GM21423 (cell line): Measurements from ENCODE around the gene TMEM43.

Source experiments
- ATAC-seq: cut with Tn5 transposase; IDR thresholded peaks from one replicate; pipeline ENCODE4 v1.9.1; 2021; ENCODE audit warnings: mild to moderate bottlenecking, moderate library complexity; ENCODE audit not compliant: unreplicated experiment

Gene TMEM43

GRCh38 chr3:14150491-14151230 is 25.8 kb downstream of the TMEM43 start:
- no peak for ATAC-seq

- ATAC-seq, result no peak
These were observed 26.7 kb downstream of the TMEM43 start for GRCh38 chr3:14151471-14152083.

GRCh38 chr3:14152233-14152962 is 27.5 kb downstream of the TMEM43 start:
- ATAC-seq, result no peak

- no peak for ATAC-seq
These were observed 28.1 kb downstream of the TMEM43 start for GRCh38 chr3:14152963-14153355.

- ATAC-seq, result no peak
These were observed 28.8 kb downstream of the TMEM43 start for GRCh38 chr3:14153663-14154062.

GRCh38 chr3:14154276-14154675 is 29.4 kb downstream of the TMEM43 start:
- ATAC-seq, result no peak

GRCh38 chr3:14154895-14155440 is 30.1 kb downstream of the TMEM43 start:
- ATAC-seq, result no peak

GRCh38 chr3:14156201-14156600 is 31.3 kb downstream of the TMEM43 start:
- ATAC-seq, result no peak

GRCh38 chr3:14156843-14157561 is 32.1 kb downstream of the TMEM43 start:
- no peak for ATAC-seq

- ATAC-seq, result no peak
These were observed 33.1 kb downstream of the TMEM43 start for GRCh38 chr3:14157951-14158350.

GRCh38 chr3:14158370-14158769 is 33.5 kb downstream of the TMEM43 start:
- ATAC-seq, result no peak

- ATAC-seq, result no peak
These were observed 34.6 kb downstream of the TMEM43 start for GRCh38 chr3:14159426-14159825.

- ATAC-seq, result no peak
These were observed 36.4 kb downstream of the TMEM43 start for GRCh38 chr3:14161282-14161681.

- no peak for ATAC-seq
These were observed 37.3 kb downstream of the TMEM43 start for GRCh38 chr3:14162178-14162577.

GRCh38 chr3:14166877-14167603 is 42.2 kb downstream of the TMEM43 start:
- ATAC-seq, result no peak

- no peak for ATAC-seq
These were observed 44.6 kb downstream of the TMEM43 start for GRCh38 chr3:14169435-14169834.

GRCh38 chr3:14169871-14170270 is 45.0 kb downstream of the TMEM43 start:
- no peak for ATAC-seq

GRCh38 chr3:14170531-14171159 is 45.8 kb downstream of the TMEM43 start:
- ATAC-seq, result no peak

- ATAC-seq, result no peak
These were observed 47.6 kb downstream of the TMEM43 start for GRCh38 chr3:14172496-14172895.

- ATAC-seq, result no peak
These were observed 49.6 kb downstream of the TMEM43 start for GRCh38 chr3:14174483-14174882.
